ENCODE results near the gene TMED1.

DNA sequence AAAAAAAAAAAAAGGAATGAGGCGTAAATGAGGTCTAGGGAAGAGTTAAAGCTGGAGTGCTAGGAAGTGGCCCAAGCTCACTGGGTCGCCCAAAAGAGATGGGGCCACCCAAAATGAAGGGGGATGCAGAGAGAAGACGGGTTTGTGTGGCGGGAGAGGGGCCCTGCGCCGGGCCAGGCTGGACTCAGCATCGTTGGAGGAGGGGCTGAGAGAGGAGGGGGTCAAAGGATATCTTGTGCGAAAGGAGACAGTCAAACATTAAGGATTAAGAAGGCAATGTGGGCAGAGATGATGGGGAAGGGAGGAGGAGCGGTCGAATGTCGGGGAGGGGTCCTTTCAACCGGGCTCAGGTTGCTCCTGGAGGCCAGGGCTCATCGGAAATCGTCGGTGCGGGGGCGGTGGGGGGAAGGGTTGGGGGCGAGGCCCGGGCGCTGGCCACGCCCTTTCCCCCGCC, 34.5 kb upstream of the TMED1 start:
- TF ChIP-seq, protein P1, sequence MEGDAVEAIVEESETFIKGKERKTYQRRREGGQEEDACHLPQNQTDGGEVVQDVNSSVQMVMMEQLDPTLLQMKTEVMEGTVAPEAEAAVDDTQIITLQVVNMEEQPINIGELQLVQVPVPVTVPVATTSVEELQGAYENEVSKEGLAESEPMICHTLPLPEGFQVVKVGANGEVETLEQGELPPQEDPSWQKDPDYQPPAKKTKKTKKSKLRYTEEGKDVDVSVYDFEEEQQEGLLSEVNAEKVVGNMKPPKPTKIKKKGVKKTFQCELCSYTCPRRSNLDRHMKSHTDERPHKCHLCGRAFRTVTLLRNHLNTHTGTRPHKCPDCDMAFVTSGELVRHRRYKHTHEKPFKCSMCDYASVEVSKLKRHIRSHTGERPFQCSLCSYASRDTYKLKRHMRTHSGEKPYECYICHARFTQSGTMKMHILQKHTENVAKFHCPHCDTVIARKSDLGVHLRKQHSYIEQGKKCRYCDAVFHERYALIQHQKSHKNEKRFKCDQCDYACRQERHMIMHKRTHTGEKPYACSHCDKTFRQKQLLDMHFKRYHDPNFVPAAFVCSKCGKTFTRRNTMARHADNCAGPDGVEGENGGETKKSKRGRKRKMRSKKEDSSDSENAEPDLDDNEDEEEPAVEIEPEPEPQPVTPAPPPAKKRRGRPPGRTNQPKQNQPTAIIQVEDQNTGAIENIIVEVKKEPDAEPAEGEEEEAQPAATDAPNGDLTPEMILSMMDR (IDR thresholded peaks at IDR 0.05): no peak
- no peak for TF ChIP-seq EZH2 (IDR thresholded peaks at IDR 0.05)
